GM12864 (cell line): ENCODE results near the gene TSPAN9.

Experiments used
- DNase-seq: peaks from one replicate; pipeline ENCODE4 v3.0.0-alpha.2; 2011; ENCODE audit warnings: low read depth
- H3K4me3 ChIP-seq: 2 replicates; pipeline ENCODE4 v1.5.1; 2011; ENCODE audit warnings: mild to moderate bottlenecking, low read depth, low read length, control low read depth
- TF ChIP-seq, protein P1 (sequence below): IDR thresholded peaks from 2 replicates; pipeline ENCODE4 v1.5.1; 2011; ENCODE audit warnings: low read depth, mild to moderate bottlenecking, moderate library complexity, low read length, control low read depth, inconsistent platforms; ENCODE audit errors: missing control alignments

TSPAN9 gene

DNA sequence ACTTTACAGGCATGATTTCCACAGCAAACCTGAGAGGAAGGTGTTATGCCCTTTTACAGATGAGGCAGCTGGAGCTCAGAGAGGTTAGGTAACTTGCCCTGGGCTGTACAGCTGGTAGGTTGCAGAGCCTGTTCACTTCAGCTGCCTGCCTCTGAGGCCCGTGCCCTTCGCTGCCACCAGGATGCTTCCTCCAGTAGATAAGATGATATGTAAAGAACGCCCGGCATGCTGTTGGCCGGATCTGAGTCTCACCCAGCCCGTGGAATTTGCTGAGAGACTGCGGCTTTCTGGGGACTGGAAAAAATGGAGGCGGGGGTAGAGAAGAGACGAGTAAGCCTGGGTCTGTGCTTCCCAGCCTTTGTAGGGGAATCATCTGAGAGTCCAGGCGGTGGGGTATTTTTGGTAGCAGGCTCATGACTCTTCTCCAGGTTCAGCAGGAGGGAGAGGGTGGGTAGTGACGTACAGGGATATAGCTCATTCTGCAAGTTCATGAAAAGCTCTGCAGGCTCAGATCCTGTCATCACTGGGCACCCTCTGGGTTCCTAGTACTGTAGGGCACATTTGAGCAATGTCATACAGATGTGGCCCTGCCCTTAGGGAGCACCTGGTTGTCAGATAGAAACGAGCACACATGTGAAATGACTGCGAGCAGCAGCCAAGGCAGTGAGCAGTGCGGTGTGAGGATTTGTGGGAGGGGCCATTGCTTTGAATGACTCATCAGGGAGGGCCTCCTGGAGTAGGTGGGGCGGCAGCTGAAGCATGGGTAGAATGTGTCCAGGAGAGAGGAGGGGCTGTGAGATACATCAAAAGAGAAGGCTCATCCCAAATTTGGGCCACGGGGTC is 159.4 kb downstream of the TSPAN9 start:
- DNase-seq: no peak

DNA sequence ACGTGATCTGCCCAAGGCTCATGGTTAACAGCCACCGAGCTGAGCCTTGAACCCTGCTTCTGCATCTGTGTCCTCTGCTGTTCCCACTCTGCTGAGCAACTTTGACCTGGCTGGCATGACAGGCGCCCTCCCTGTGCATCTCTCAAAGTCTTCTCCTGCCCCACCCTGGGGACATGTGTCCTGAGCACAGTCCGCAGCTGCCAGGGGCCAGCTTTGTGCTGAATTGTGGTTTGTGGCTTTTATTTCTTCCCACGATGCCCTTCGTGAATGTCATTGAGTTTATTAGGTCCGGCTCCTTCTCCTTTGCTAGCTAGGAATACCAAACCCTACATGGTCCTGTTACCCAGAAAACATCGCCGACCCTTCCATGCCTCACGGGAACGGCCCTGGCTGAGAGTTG is 161.0 kb downstream of the TSPAN9 start:
- H3K4me3 ChIP-seq: no peak overlapping the region
- TF ChIP-seq, protein P1, sequence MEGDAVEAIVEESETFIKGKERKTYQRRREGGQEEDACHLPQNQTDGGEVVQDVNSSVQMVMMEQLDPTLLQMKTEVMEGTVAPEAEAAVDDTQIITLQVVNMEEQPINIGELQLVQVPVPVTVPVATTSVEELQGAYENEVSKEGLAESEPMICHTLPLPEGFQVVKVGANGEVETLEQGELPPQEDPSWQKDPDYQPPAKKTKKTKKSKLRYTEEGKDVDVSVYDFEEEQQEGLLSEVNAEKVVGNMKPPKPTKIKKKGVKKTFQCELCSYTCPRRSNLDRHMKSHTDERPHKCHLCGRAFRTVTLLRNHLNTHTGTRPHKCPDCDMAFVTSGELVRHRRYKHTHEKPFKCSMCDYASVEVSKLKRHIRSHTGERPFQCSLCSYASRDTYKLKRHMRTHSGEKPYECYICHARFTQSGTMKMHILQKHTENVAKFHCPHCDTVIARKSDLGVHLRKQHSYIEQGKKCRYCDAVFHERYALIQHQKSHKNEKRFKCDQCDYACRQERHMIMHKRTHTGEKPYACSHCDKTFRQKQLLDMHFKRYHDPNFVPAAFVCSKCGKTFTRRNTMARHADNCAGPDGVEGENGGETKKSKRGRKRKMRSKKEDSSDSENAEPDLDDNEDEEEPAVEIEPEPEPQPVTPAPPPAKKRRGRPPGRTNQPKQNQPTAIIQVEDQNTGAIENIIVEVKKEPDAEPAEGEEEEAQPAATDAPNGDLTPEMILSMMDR: no peak

More for the DNA sequence above, 159.4 kb downstream of the TSPAN9 start:
- TF ChIP-seq, protein P1: no peak
- H3K4me3 ChIP-seq: no peak overlapping the region

DNA sequence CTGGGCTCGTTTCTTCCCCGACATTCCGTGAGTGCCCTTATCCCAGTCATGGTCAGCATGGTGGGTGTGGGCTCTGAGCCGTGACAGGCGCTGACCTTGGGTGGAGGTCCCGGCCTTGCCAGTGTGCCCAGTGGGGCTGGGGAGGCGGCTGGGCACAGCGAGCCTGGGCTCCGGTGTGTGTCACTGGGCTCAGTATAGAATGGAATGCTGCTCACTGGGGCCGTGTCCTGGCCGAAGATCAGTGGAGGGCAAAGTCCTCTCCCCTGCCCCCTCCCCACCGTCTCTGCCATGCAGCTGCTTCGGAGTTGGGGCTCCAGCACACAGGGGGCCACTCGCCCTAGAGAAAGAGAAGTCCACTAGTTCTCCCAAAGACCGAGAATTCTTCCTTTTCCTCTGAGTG is 164.4 kb downstream of the TSPAN9 start:
- no peak overlapping the region for H3K4me3 ChIP-seq
- TF ChIP-seq, protein P1: no peak
- no peak for DNase-seq

More for the DNA sequence above, 161.0 kb downstream of the TSPAN9 start:
- no peak for DNase-seq

DNA sequence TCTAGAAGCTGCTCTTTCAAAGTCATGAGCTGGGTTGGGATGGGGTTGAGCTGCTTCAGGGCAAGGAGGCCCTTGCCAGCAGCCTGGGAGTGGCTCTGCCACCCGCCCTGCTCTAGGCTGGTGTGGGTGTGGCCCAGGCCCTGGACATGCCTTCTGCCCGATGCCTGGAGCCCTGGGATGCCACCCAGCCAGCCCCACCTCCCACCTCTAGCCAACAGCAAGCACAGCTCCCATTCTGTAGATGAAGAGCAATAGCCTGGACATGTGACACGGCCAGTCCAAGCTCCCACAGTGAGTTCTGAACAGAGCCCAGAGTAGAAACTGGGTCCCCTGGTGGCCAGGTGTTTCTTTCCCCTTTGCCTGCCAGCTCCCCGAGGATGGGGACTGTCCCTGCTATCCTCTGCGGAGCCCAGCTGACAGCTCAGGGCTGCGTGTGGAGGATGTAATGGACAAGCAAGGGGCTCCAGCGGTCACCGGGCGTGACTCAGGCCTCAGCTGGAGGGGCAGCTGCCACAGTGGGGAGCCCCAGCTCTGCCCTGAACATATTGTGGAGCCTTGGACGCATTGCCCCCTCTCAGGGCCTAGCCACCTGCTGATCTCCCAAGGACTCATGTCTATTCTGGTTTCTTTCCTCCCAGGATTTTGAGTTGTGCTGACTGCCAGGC is 165.2 kb downstream of the TSPAN9 start:
- H3K4me3 ChIP-seq: no peak overlapping the region
- TF ChIP-seq, protein P1: no peak
- no peak for DNase-seq

DNA sequence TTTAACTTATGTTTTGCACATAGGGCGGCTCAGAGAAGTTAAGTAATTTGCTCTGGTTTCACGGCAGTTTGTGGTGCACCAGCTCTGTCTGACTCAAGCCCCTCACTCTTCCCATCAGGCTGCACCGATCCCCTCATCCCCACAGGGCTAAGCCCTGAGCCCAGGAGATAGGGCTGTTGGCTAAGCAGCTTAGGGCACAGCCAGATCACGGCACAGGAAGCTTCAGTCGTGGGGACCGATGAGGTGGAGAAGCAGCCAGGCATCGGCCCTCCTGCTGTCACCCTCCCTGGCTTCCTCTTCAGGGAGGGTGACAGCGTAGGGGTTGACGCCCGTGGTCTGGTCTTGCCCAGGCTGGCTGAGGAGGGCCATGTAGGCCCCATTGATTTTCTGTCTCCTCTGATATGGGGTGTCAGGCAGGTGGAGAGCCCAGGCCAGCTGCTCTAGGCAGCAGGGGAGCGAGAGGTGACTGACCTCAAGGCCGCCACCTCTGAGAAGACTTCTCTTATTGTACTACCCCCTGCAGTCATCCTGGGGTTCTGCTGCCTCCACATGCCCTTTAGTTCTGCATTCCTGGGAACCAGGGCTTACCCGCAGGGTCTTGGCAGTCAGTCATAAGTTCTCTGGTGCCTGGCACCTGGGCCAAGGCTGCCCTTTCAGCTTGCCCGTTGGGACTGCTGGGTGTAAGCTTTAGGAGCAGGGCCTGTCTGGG is 166.4 kb downstream of the TSPAN9 start:
- H3K4me3 ChIP-seq: no peak overlapping the region
- DNase-seq: no peak
- TF ChIP-seq, protein P1: no peak

DNA sequence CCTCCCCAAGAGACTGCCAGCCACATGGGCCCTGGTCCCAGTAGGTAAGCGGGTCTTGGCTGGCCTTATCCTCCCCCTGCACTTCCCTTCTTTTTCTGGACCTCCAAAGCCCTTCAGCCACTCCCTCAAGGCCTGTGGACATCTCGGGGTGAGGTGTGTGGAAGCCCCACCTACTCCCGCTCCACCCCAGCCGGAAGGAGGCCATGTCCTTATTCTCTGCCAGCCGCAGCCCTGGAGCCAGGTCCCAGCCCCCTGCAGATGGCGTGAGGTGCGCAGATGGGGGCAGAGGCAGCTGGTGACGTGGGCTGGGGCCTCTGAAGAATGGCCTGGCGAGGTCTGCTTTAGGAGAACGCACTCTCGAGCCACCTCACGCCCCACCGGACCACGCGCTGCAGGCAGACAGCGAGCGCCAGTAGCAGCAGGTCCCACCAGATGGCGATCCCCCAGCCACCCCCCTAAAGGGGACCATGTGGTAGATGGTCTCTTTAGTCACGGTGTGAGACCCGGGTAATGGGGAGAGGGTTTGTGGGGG is 167.1 kb downstream of the TSPAN9 start:
- TF ChIP-seq, protein P1: no peak
- no peak for DNase-seq
- H3K4me3 ChIP-seq: no peak overlapping the region
